SK-N-MC (cell line): ENCODE measurements around the gene STXBP5L.
"Not testable (repeated sequence)": the region's sequence is repeated elsewhere in the genome, so short reads cannot be mapped to it uniquely, and the experiment has no call there.

Experiments
- EZH2 ChIP-seq: fragments of 200-600 bp; sonication (generic); IDR thresholded peaks from one replicate; pipeline ENCODE4 v1.6.1; 2017; ENCODE audit warnings: antibody characterized with exemption
- POLR2AphosphoS5 ChIP-seq: IDR thresholded peaks from 2 replicates; pipeline ENCODE4 v1.6.1; 2012; ENCODE audit warnings: mild to moderate bottlenecking, low read depth, low read length, borderline replicate concordance

- not testable (repeated sequence) for TF ChIP-seq POLR2AphosphoS5, EZH2
Measured at GRCh38 chr3:121388308-121388707, 480.3 kb downstream of the STXBP5L start.
